CD8-positive, alpha-beta memory T cell (primary cell): ENCODE data around the gene NTM. TPM values are rescaled to one million over a fixed set of nuclear protein-coding genes. Genes with fewer than 3 reads are reported as not detected.
A peak's percentile ranks its signal among the peaks of the same experiment; 100 is the strongest.
"Not testable (repeated sequence)": the region's sequence is repeated elsewhere in the genome, so short reads cannot be mapped to it uniquely, and the experiment has no call there.

Experiments
- CTCF ChIA-PET: fragments of 350-600 bp; sonication (Branson Sonifier 250); formaldehyde crosslinking; loops from one replicate; lab custom pipeline; 2021; ENCODE audit warnings: antibody characterized with exemption; lab: Charles Lee
- POLR2A ChIA-PET: fragments of 350-600 bp; sonication (Branson Sonifier 250); formaldehyde crosslinking; loops from one replicate; lab custom pipeline; 2021; ENCODE audit warnings: antibody characterized with exemption; lab: Charles Lee
- DNase-seq, 5 donors: peaks; one replicate each; pipeline versions ENCODE4 v3.0.0 to v3.0.0-alpha.2; 2020 to 2022; ENCODE audit warnings: mixed read lengths in 1 of 5
- H3K27ac ChIP-seq: one replicate; pipeline ENCODE4 v1.7.0; 2013; ENCODE audit warnings: low read depth, mild to moderate bottlenecking, low read length, moderate library complexity
- H3K27me3 ChIP-seq: 2 replicates; pipeline ENCODE4 v1.7.0; 2013; ENCODE audit warnings: low read length, mild to moderate bottlenecking; ENCODE audit not compliant: insufficient read depth, poor library complexity, severe bottlenecking
- H3K36me3 ChIP-seq: 2 replicates; pipeline ENCODE4 v1.7.0; 2013; ENCODE audit warnings: mild to moderate bottlenecking, low read length, moderate library complexity; ENCODE audit not compliant: insufficient read depth
- H3K4me1 ChIP-seq: 2 replicates; pipeline ENCODE4 v1.7.0; 2013; ENCODE audit warnings: mild to moderate bottlenecking, low read length, moderate library complexity; ENCODE audit not compliant: insufficient read depth
- H3K4me3 ChIP-seq: 2 replicates; pipeline ENCODE4 v1.7.0; 2013; ENCODE audit warnings: mild to moderate bottlenecking, low read length
- H3K9me3 ChIP-seq: 2 replicates; pipeline ENCODE4 v1.7.0; 2013; ENCODE audit warnings: mild to moderate bottlenecking, low read length
- H3K27ac Mint-ChIP-seq, 8 donors: one replicate each; pipeline ENCODE4 v1.8.0; 2020 to 2021; ENCODE audit warnings: mixed read lengths in 8 of 8, mild to moderate bottlenecking in 6 of 8, inconsistent platforms in 3 of 8, moderate library complexity in 3 of 8
- H3K27me3 Mint-ChIP-seq, 2 donors: one replicate each; pipeline ENCODE4 v1.8.0; 2020 to 2021; ENCODE audit warnings: mixed read lengths in 2 of 2, mild to moderate bottlenecking in 1 of 2, moderate library complexity in 1 of 2
- H3K36me3 Mint-ChIP-seq, 3 donors: one replicate each; pipeline ENCODE4 v1.8.0; 2020 to 2021; ENCODE audit warnings: mixed read lengths in 3 of 3, inconsistent platforms in 1 of 3, mild to moderate bottlenecking in 1 of 3
- H3K4me1 Mint-ChIP-seq, 3 donors: one replicate each; pipeline ENCODE4 v1.8.0; 2020 to 2021; ENCODE audit warnings: mixed read lengths in 3 of 3, inconsistent platforms in 1 of 3, mild to moderate bottlenecking in 1 of 3
- H3K4me3 Mint-ChIP-seq, 7 donors: one replicate each; pipeline ENCODE4 v1.8.0; 2020 to 2021; ENCODE audit warnings: mixed read lengths in 7 of 7, mild to moderate bottlenecking in 6 of 7, moderate library complexity in 4 of 7, inconsistent platforms in 2 of 7
- H3K9me3 Mint-ChIP-seq, 5 donors: one replicate each; pipeline ENCODE4 v1.8.0; 2020 to 2022; ENCODE audit warnings: mixed read lengths in 5 of 5, mild to moderate bottlenecking in 3 of 5, moderate library complexity in 2 of 5, inconsistent platforms in 1 of 5
- polyA plus RNA-seq: library from polyadenylated mRNA; unstranded; fragments of 300-500 nt; fragmentation: Illumina TruSeq; gene quantifications from one replicate; pipeline ENCODE4 v1.2.3, GENCODE V29; 2021
- total RNA-seq, 2 experiments: library from RNA; stranded (reverse); gene quantifications; one replicate each; pipeline ENCODE4 v1.2.3, GENCODE V29; 2021

Gene NTM
- total and polyA plus RNA-seq, 3 experiments from 2014 or later, result not detected

GRCh38 chr11:132318421-132319157 lies 948.2 kb downstream of the NTM start:
- Mint-ChIP-seq H3K27me3 (no peaks in the 10 kb centered on the region), H3K4me3 (no peak overlapping the region), H3K36me3 (no peaks in the 10 kb centered on the region), H3K4me1 (no peaks in the 10 kb centered on the region), H3K9me3 (peaks cover 0 to 9% (median 4%) of the 10 kb centered on the region in 5 donors), H3K27ac (no peak overlapping the region)
- H3K9me3 ChIP-seq, result no peaks in the 10 kb centered on the region
- no peaks in the 10 kb centered on the region for H3K27me3 ChIP-seq
- no peak overlapping the region for H3K27ac ChIP-seq
- no peaks in the 10 kb centered on the region for H3K4me1 ChIP-seq
- ChIA-PET POLR2A (no interaction called here), CTCF (no interaction called here)
- H3K4me3 ChIP-seq, result no peak overlapping the region
- DNase-seq, result no peak
- H3K36me3 ChIP-seq, result no peaks in the 10 kb centered on the region

- H3K9me3 ChIP-seq, H3K9me3 Mint-ChIP-seq, H3K36me3 ChIP-seq, H3K27me3 Mint-ChIP-seq, H3K4me3 Mint-ChIP-seq, CTCF ChIA-PET, POLR2A ChIA-PET, DNase-seq, H3K36me3 Mint-ChIP-seq, H3K4me1 Mint-ChIP-seq, H3K27ac ChIP-seq, H3K27me3 ChIP-seq, H3K4me1 ChIP-seq, H3K27ac Mint-ChIP-seq, H3K4me3 ChIP-seq: not testable (repeated sequence)
Observed at GRCh38 chr11:132319419-132319818, 949.0 kb downstream of the NTM start.

- H3K9me3 Mint-ChIP-seq, result peaks cover 0 to 8% (median 4%) of the 10 kb centered on the region in 5 donors
- Histone ChIP-seq H3K36me3 (no peaks in the 10 kb centered on the region), H3K27ac (no peak overlapping the region), H3K27me3 (no peaks in the 10 kb centered on the region), H3K4me3 (no peak overlapping the region), H3K4me1 (no peaks in the 10 kb centered on the region), H3K9me3 (no peaks in the 10 kb centered on the region)
- H3K27me3 Mint-ChIP-seq, result peaks cover 0 to 3% of the 10 kb centered on the region in 2 donors
- H3K4me3 Mint-ChIP-seq, result no peak overlapping the region
- no peak for DNase-seq
- CTCF ChIA-PET, result no interaction called here
- H3K36me3 Mint-ChIP-seq, result no peaks in the 10 kb centered on the region
- POLR2A ChIA-PET, result no interaction called here
- no peaks in the 10 kb centered on the region for H3K4me1 Mint-ChIP-seq
- peak overlapping the region in 1 of 8 donors; percentile 60 for H3K27ac Mint-ChIP-seq
Observed at GRCh38 chr11:132330515-132330914, 960.1 kb downstream of the NTM start.

GRCh38 chr11:132332521-132332920 lies 962.1 kb downstream of the NTM start:
- Histone ChIP-seq H3K27ac (no peak overlapping the region), H3K27me3 (no peaks in the 10 kb centered on the region), H3K4me3 (no peak overlapping the region), H3K9me3 (no peaks in the 10 kb centered on the region), H3K36me3 (no peaks in the 10 kb centered on the region), H3K4me1 (no peaks in the 10 kb centered on the region)
- no peak overlapping the region for H3K4me3 Mint-ChIP-seq
- no peak for DNase-seq
- peaks cover 0 to 3% of the 10 kb centered on the region in 2 donors for H3K27me3 Mint-ChIP-seq
- H3K9me3 Mint-ChIP-seq, result peaks cover 0 to 8% (median 1%) of the 10 kb centered on the region in 5 donors
- POLR2A ChIA-PET, result no interaction called here
- no peaks in the 10 kb centered on the region for H3K36me3 Mint-ChIP-seq
- CTCF ChIA-PET, result no interaction called here
- no peaks in the 10 kb centered on the region for H3K4me1 Mint-ChIP-seq
- no peak overlapping the region for H3K27ac Mint-ChIP-seq

- H3K36me3 ChIP-seq, result no peaks in the 10 kb centered on the region
- H3K27ac ChIP-seq, result no peak overlapping the region
- H3K4me3 Mint-ChIP-seq, result no peak overlapping the region
- H3K4me3 ChIP-seq, result no peak overlapping the region
- CTCF ChIA-PET, result no interaction called here
- DNase-seq, result no peak
- H3K36me3 Mint-ChIP-seq, result no peaks in the 10 kb centered on the region
- no peaks in the 10 kb centered on the region for H3K27me3 ChIP-seq
- peak overlapping the region in 1 of 8 donors; percentile 79 for H3K27ac Mint-ChIP-seq
- POLR2A ChIA-PET, result no interaction called here
- no peaks in the 10 kb centered on the region for H3K4me1 Mint-ChIP-seq
- no peaks in the 10 kb centered on the region for H3K4me1 ChIP-seq
- peaks cover 0 to 3% of the 10 kb centered on the region in 2 donors for H3K27me3 Mint-ChIP-seq
- H3K9me3 Mint-ChIP-seq, result peaks cover 0 to 8% (median 1%) of the 10 kb centered on the region in 5 donors
- no peaks in the 10 kb centered on the region for H3K9me3 ChIP-seq
Observed at GRCh38 chr11:132334769-132335280, 964.4 kb downstream of the NTM start.

GRCh38 chr11:132335311-132335710 lies 964.9 kb downstream of the NTM start:
- ChIA-PET CTCF (no interaction called here), POLR2A (no interaction called here)
- Mint-ChIP-seq H3K9me3 (peaks cover 0 to 8% (median 1%) of the 10 kb centered on the region in 5 donors), H3K4me1 (no peaks in the 10 kb centered on the region), H3K36me3 (no peaks in the 10 kb centered on the region), H3K4me3 (no peak overlapping the region), H3K27me3 (peaks cover 0 to 3% of the 10 kb centered on the region in 2 donors), H3K27ac (no peak overlapping the region)
- no peaks in the 10 kb centered on the region for H3K36me3 ChIP-seq
- no peak overlapping the region for H3K4me3 ChIP-seq
- H3K9me3 ChIP-seq, result no peaks in the 10 kb centered on the region
- no peaks in the 10 kb centered on the region for H3K27me3 ChIP-seq
- DNase-seq, result no peak
- no peak overlapping the region for H3K27ac ChIP-seq
- H3K4me1 ChIP-seq, result no peaks in the 10 kb centered on the region

- Histone ChIP-seq H3K4me3 (no peak overlapping the region), H3K36me3 (no peaks in the 10 kb centered on the region), H3K9me3 (no peaks in the 10 kb centered on the region), H3K27ac (no peak overlapping the region), H3K4me1 (no peaks in the 10 kb centered on the region), H3K27me3 (no peaks in the 10 kb centered on the region)
- Mint-ChIP-seq H3K36me3 (no peaks in the 10 kb centered on the region), H3K4me1 (no peaks in the 10 kb centered on the region), H3K27me3 (peaks cover 0 to 1% of the 10 kb centered on the region in 2 donors), H3K4me3 (no peak overlapping the region), H3K9me3 (peaks cover 0 to 3% (median 0%) of the 10 kb centered on the region in 5 donors), H3K27ac (no peak overlapping the region)
- CTCF ChIA-PET, result no interaction called here
- no peak for DNase-seq
- POLR2A ChIA-PET, result no interaction called here
Observed at GRCh38 chr11:132336781-132337535, 966.5 kb downstream of the NTM start.

GRCh38 chr11:132337819-132338416 lies 967.5 kb downstream of the NTM start:
- ChIA-PET CTCF (no interaction called here), POLR2A (no interaction called here)
- Histone ChIP-seq H3K27ac (no peak overlapping the region), H3K4me1 (no peaks in the 10 kb centered on the region), H3K27me3 (no peaks in the 10 kb centered on the region), H3K4me3 (no peak overlapping the region), H3K36me3 (no peaks in the 10 kb centered on the region), H3K9me3 (no peaks in the 10 kb centered on the region)
- Mint-ChIP-seq H3K9me3 (peaks cover 0 to 3% (median 0%) of the 10 kb centered on the region in 5 donors), H3K27ac (no peak overlapping the region), H3K36me3 (no peaks in the 10 kb centered on the region), H3K4me1 (no peaks in the 10 kb centered on the region), H3K4me3 (no peak overlapping the region), H3K27me3 (no peaks in the 10 kb centered on the region)
- DNase-seq, result no peak
